ENCODE measurements around the gene UGT1A5. TPM values are rescaled to one million over a fixed set of nuclear protein-coding genes. Genes with fewer than 3 reads are reported as not detected.

UGT1A5 gene
- total RNA-seq, 1 experiment from 2014 or later: 7.1 TPM

DNA sequence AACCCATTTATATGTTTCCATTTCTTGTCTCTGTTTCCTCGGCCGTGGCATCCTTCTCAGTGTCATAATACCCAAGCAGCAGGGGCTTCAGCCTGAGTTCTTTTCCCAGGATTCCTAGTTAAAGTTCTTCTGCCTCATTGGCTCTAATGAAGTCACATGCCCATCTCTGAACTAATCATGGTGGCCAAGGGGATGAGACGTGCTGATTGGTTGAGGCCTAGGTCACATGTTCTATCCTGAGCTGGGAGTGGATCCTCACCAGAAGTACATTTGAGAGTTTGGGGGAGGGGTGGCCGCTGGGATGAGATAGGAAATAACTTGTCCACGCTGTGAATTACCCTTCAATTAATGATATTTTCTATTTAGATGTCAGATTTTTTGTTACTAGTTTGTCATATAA, 3.8 kb upstream of the UGT1A5 start:
- no peaks in the 10 kb centered on the region for H3K9me3 Mint-ChIP-seq (ENCODE audit: low read depth, unreplicated experiment)
- CTCF ChIA-PET: interaction anchor here (0.6 kb wide), 2 partner anchors 111 to 330 kb away, joined by 3 read pairs; no protein-coding TSS in a partner anchor

DNA sequence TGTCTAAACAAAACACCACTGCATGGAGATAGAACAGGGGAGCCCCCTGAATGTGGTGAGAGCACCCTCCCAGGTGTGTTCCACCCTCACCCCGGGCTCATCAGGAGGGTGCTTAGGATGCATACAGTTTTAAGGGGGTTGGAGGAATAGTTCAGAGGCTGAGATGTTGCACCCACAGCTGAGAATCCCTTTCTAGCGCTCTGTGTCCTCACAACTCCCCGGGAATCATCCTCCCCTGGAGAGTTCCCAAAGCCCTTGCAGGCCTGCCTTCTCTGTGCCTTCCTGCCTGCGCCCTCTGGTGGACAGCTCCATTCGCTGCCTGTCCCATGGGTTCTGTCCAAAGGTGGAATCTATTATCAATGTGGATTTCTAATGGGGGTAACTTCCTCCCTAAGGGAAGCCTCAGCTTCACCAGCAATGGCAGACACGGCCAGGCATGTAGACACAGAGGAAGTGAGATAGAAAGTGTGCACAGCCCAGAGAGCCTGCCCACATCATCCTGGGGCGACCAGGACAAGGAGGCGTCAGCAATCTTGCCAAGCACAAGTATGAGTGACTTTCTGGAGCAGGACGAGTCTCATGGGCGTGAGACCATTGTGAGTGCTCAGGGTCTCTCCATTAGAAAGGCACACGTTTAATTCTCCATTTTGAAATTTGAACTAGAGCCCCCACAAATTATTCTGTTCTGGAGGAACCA, 1.2 kb upstream of the UGT1A5 start:
- DNase-seq: peak; percentile 90
- H3K36me3 Mint-ChIP-seq (ENCODE audit: insufficient read depth, unreplicated experiment): peaks cover 49% of the 10 kb centered on the region
- no peak overlapping the region for H3K4me3 Mint-ChIP-seq (ENCODE audit: low read depth, unreplicated experiment)
- no peaks in the 10 kb centered on the region for H3K27me3 Mint-ChIP-seq (ENCODE audit: unreplicated experiment)
- CTCF ChIA-PET: interaction anchor here (0.8 to 1.7 kb wide), 4 partner anchors 69 to 154 kb away, joined by 3 read pairs; no protein-coding TSS in a partner anchor
- TF ChIP-seq, protein P1, sequence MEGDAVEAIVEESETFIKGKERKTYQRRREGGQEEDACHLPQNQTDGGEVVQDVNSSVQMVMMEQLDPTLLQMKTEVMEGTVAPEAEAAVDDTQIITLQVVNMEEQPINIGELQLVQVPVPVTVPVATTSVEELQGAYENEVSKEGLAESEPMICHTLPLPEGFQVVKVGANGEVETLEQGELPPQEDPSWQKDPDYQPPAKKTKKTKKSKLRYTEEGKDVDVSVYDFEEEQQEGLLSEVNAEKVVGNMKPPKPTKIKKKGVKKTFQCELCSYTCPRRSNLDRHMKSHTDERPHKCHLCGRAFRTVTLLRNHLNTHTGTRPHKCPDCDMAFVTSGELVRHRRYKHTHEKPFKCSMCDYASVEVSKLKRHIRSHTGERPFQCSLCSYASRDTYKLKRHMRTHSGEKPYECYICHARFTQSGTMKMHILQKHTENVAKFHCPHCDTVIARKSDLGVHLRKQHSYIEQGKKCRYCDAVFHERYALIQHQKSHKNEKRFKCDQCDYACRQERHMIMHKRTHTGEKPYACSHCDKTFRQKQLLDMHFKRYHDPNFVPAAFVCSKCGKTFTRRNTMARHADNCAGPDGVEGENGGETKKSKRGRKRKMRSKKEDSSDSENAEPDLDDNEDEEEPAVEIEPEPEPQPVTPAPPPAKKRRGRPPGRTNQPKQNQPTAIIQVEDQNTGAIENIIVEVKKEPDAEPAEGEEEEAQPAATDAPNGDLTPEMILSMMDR (IDR thresholded peaks at IDR 0.05; ENCODE audit: unreplicated experiment): peak; percentile 86
- intact Hi-C loops (cut with micrococcal nuclease; ENCODE audit: unreplicated experiment): no loop called here
- peaks cover 70% of the 10 kb centered on the region for H3K4me1 Mint-ChIP-seq (ENCODE audit: low read depth, unreplicated experiment)
- BruUV-seq (replicated peaks): no TSS peak
- H3K9me3 Mint-ChIP-seq (ENCODE audit: low read depth, unreplicated experiment): no peaks in the 10 kb centered on the region
- H3K27ac Mint-ChIP-seq (ENCODE audit: unreplicated experiment): no peak overlapping the region

More for the DNA sequence above, 3.8 kb upstream of the UGT1A5 start:
- H3K4me1 Mint-ChIP-seq (ENCODE audit: low read depth, unreplicated experiment): peaks cover 89% of the 10 kb centered on the region
- no peaks in the 10 kb centered on the region for H3K27me3 Mint-ChIP-seq (ENCODE audit: unreplicated experiment)
- peak overlapping the region; percentile 38 for H3K4me3 Mint-ChIP-seq (ENCODE audit: low read depth, unreplicated experiment)
- no TSS peak for BruUV-seq (replicated peaks)
- intact Hi-C loops (cut with micrococcal nuclease; ENCODE audit: unreplicated experiment): loop anchor here (5.0 to 10.0 kb wide), 3 partner anchors 126 to 302 kb away; no protein-coding TSS in a partner anchor
- TF ChIP-seq, protein P1 (IDR thresholded peaks at IDR 0.05; ENCODE audit: unreplicated experiment): no peak
- no peak for DNase-seq
- H3K36me3 Mint-ChIP-seq (ENCODE audit: insufficient read depth, unreplicated experiment): peaks cover 61% of the 10 kb centered on the region
- H3K27ac Mint-ChIP-seq (ENCODE audit: unreplicated experiment): peak overlapping the region; percentile 53

DNA sequence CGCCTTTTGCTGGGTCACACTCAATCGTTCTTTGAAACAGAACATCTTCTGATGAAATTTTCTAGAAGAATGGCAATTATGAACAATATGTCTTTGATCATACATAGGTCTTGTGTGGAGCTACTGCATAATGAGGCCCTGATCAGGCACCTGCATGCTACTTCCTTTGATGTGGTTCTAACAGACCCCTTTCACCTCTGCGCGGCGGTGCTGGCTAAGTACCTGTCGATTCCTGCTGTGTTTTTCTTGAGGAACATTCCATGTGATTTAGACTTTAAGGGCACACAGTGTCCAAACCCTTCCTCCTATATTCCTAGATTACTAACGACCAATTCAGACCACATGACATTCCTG, 532 bp downstream of the UGT1A5 start:
- TF ChIP-seq, protein P1 (IDR thresholded peaks at IDR 0.05; ENCODE audit: unreplicated experiment): no peak
- intact Hi-C loops (cut with micrococcal nuclease; ENCODE audit: unreplicated experiment): no loop called here
- Mint-ChIP-seq H3K9me3 (ENCODE audit: low read depth, unreplicated experiment) (no peaks in the 10 kb centered on the region), H3K27me3 (ENCODE audit: unreplicated experiment) (no peaks in the 10 kb centered on the region), H3K4me3 (ENCODE audit: low read depth, unreplicated experiment) (no peak overlapping the region), H3K4me1 (ENCODE audit: low read depth, unreplicated experiment) (peaks cover 56% of the 10 kb centered on the region), H3K36me3 (ENCODE audit: insufficient read depth, unreplicated experiment) (peaks cover 47% of the 10 kb centered on the region), H3K27ac (ENCODE audit: unreplicated experiment) (no peak overlapping the region)
- CTCF ChIA-PET: no interaction called here
- DNase-seq: no peak
- BruUV-seq (replicated peaks): no TSS peak

DNA sequence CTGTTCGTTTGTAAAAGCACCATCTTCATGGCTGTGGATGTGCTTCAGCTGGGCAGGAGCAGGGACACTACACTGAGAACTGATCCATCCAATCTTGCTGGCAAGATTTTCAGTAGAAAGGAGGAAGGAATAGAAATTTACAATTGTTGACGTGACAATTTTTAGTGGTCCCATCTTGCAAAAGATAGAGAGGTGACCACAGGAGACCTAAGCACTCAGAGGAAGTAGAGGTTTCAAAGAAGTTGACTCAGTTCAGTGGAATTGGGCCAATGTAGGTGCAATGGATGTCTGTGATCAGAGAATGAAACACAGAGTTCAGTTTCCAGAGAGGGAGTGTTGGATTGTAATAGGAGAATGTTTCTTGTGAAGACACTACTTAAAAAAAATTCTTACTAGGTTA, 1.4 kb downstream of the UGT1A5 start:
- Mint-ChIP-seq H3K27me3 (ENCODE audit: unreplicated experiment) (no peaks in the 10 kb centered on the region), H3K27ac (ENCODE audit: unreplicated experiment) (no peak overlapping the region), H3K4me3 (ENCODE audit: low read depth, unreplicated experiment) (no peak overlapping the region), H3K36me3 (ENCODE audit: insufficient read depth, unreplicated experiment) (peaks cover 47% of the 10 kb centered on the region), H3K4me1 (ENCODE audit: low read depth, unreplicated experiment) (peaks cover 52% of the 10 kb centered on the region), H3K9me3 (ENCODE audit: low read depth, unreplicated experiment) (no peaks in the 10 kb centered on the region)
- intact Hi-C loops (cut with micrococcal nuclease; ENCODE audit: unreplicated experiment): no loop called here
- DNase-seq: no peak
- TF ChIP-seq, protein P1 (IDR thresholded peaks at IDR 0.05; ENCODE audit: unreplicated experiment): no peak
- BruUV-seq (replicated peaks): no TSS peak
- CTCF ChIA-PET: no interaction called here
